B cell (primary cell): ENCODE measurements around the gene C16orf92. TPM values are rescaled to one million over a fixed set of nuclear protein-coding genes. Genes with fewer than 3 reads are reported as not detected.

Experiments
- ATAC-seq: fragments of 200-7000 bp; cut with Tn5 transposase; one replicate; pipeline ENCODE4 v1.10.0; 2021; ENCODE audit warnings: low read depth, mild to moderate bottlenecking, moderate number of reproducible peaks, moderate library complexity
- CTCF ChIA-PET: fragments of 350-600 bp; sonication (Branson Sonifier 250); formaldehyde crosslinking; loops from one replicate; lab custom pipeline; 2021; ENCODE audit warnings: antibody characterized with exemption, inconsistent platforms; lab: Charles Lee
- POLR2A ChIA-PET: fragments of 350-600 bp; sonication (Branson Sonifier 250); formaldehyde crosslinking; loops from one replicate; lab custom pipeline; 2021; ENCODE audit warnings: antibody characterized with exemption; lab: Charles Lee
- DNase-seq: peaks from one replicate; pipeline ENCODE4 v3.0.0; 2013
- H2AFZ ChIP-seq: 2 replicates; pipeline ENCODE4 v1.6.1; 2012; ENCODE audit warnings: mild to moderate bottlenecking, low read depth, low read length; ENCODE audit not compliant: insufficient read depth, poor library complexity, severe bottlenecking
- H3K27ac ChIP-seq, 2 donors: 1 replicate in 1 of 2; 2 replicates in 1 of 2; pipeline ENCODE4 v1.5.1; 2012 to 2013; ENCODE audit warnings: low read length in 2 of 2, mild to moderate bottlenecking in 2 of 2, moderate library complexity in 1 of 2
- H3K27me3 ChIP-seq, 4 experiments: fragments of 200-600 bp in 1 of 4; sonication (generic) in 1 of 4; replicated peaks in 1 of 4; 1 replicate in 2 of 4; 2 replicates in 2 of 4; pipeline versions ENCODE4 v1.6.1 to v1.7.0; 2013 to 2016; ENCODE audit warnings: low read length in 3 of 4, mild to moderate bottlenecking in 2 of 4, mixed read lengths in 1 of 4, moderate library complexity in 1 of 4; ENCODE audit not compliant: insufficient read depth in 4 of 4, control insufficient read depth in 3 of 4; ENCODE audit errors: control extremely low read depth in 1 of 4
- H3K36me3 ChIP-seq, 2 experiments: replicated peaks in 1 of 2; 1 replicate in 1 of 2; 2 replicates in 1 of 2; pipeline versions ENCODE4 v1.6.1 to v1.7.1; 2013; ENCODE audit warnings: low read length in 1 of 2; ENCODE audit not compliant: insufficient read depth in 2 of 2, control insufficient read depth in 1 of 2; ENCODE audit errors: control extremely low read depth in 1 of 2, extremely low read depth in 1 of 2
- H3K4me1 ChIP-seq, 2 donors: fragments of 200-600 bp in 1 of 2; sonication (generic) in 1 of 2; 1 replicate in 1 of 2; 2 replicates in 1 of 2; pipeline versions ENCODE4 v1.5.1 to v1.6.1; 2013 to 2017; ENCODE audit warnings: low read length in 2 of 2; ENCODE audit not compliant: control insufficient read depth in 2 of 2, insufficient read depth in 2 of 2
- H3K4me2 ChIP-seq: replicated peaks from 2 replicates; pipeline ENCODE3; 2012; ENCODE audit warnings: mild to moderate bottlenecking, low read depth, low read length; ENCODE audit not compliant: poor library complexity, severe bottlenecking
- H3K4me3 ChIP-seq, 5 experiments: fragments of 200-600 bp in 1 of 5; sonication (generic) in 1 of 5; 1 replicate in 3 of 5; 2 replicates in 2 of 5; pipeline versions ENCODE4 v1.5.1 to v1.7.0; 2011 to 2016; ENCODE audit warnings: low read length in 4 of 5, mild to moderate bottlenecking in 4 of 5, low read depth in 2 of 5, control low read depth in 1 of 5, moderate library complexity in 1 of 5; ENCODE audit not compliant: insufficient read depth in 1 of 5; ENCODE audit errors: control extremely low read depth in 1 of 5, extremely low read depth in 1 of 5
- H3K79me2 ChIP-seq: fragments of 200-600 bp; sonication (generic); one replicate; pipeline ENCODE4 v1.6.0; 2016; ENCODE audit warnings: low read length; ENCODE audit not compliant: control insufficient read depth, insufficient read depth
- H3K9ac ChIP-seq: fragments of 200-600 bp; sonication (generic); 2 replicates; pipeline ENCODE4 v1.6.1; 2017; ENCODE audit warnings: mild to moderate bottlenecking, low read length, moderate library complexity
- H3K9me3 ChIP-seq, 3 donors: one replicate each; pipeline versions ENCODE4 v1.6.1 to v1.7.1; 2013; ENCODE audit warnings: low read length in 2 of 3; ENCODE audit not compliant: control insufficient read depth in 2 of 3, insufficient read depth in 1 of 3; ENCODE audit errors: control extremely low read depth in 1 of 3
- H4K20me1 ChIP-seq: 2 replicates; pipeline ENCODE4 v1.6.0; 2012; ENCODE audit warnings: mild to moderate bottlenecking, low read length; ENCODE audit not compliant: insufficient read depth, control insufficient read depth, poor library complexity, severe bottlenecking
- H3K27ac Mint-ChIP-seq: one replicate; pipeline ENCODE4 v1.8.0; 2021; ENCODE audit warnings: mixed read lengths
- H3K27me3 Mint-ChIP-seq: one replicate; pipeline ENCODE4 v1.8.0; 2021; ENCODE audit warnings: mixed read lengths
- H3K4me1 Mint-ChIP-seq: one replicate; pipeline ENCODE4 v1.8.0; 2021; ENCODE audit warnings: mixed read lengths
- H3K4me3 Mint-ChIP-seq: one replicate; pipeline ENCODE4 v1.8.0; 2021; ENCODE audit warnings: mixed read lengths
- H3K9me3 Mint-ChIP-seq: one replicate; pipeline ENCODE4 v1.8.0; 2022; ENCODE audit warnings: mixed read lengths; ENCODE audit not compliant: insufficient read depth
- EZH2 ChIP-seq: IDR thresholded peaks from 2 replicates; pipeline ENCODE4 v1.6.1; 2012; ENCODE audit warnings: borderline replicate concordance, low read depth, mild to moderate bottlenecking, moderate library complexity, low read length; ENCODE audit not compliant: insufficient read depth, poor library complexity, severe bottlenecking
- WGBS: methylation state at CpG from one replicate; pipeline ENCODE4 v1.1.5; 2013; ENCODE audit warnings: missing lambda C conversion rate; ENCODE audit not compliant: insufficient coverage; 5-methylcytosine and 5-hydroxymethylcytosine counted together
- intact Hi-C: fragments of 100-400 bp; cut with micrococcal nuclease; formaldehyde crosslinking; loops from one replicate; pipeline ENCODE4 v1.10.0; 2022
- polyA plus RNA-seq: library from polyadenylated mRNA; depleted of rRNA; stranded (reverse); fragments of >200 nt; gene quantifications from 2 replicates; pipeline ENCODE4 v1.2.3, GENCODE V29; 2012
- total RNA-seq, 2 donors: library from RNA; stranded (reverse); fragments of 120-200 nt in 1 of 2; gene quantifications; 1 replicate in 1 of 2; 2 replicates in 1 of 2; pipeline versions ENCODE4 v1.2.3 to v1.2.4, GENCODE V29; 2013 to 2022
- TF ChIP-seq, protein P1 (sequence below): fragments of 200-600 bp; IDR thresholded peaks from one replicate; pipeline ENCODE4 v1.8.0; 2022; ENCODE audit warnings: antibody characterized with exemption, mild to moderate bottlenecking

The C16orf92 gene
- total and polyA plus RNA-seq, 2 donors (not counting 1 experiment from before 2014, with no cell fraction given), result not detected

DNA sequence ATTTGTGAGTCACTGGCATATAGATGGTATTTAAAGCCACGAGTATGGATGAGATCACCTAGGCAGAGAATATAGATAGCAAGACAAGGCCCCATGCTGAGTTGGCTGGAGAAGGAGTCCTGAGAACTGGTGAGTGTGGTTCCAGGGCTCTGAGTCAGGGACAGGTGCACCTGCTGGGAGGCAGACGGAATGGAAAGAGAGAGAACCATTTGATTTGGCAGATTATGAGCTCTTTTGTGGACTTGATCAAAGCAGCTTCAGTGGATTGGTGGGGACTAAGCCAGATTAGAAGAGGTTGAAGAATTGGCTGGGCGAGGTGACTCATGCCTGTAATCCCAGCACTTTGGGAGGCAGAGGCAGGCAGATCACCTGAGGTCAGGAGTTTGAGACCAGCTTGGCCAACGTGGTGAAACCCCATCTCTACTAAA is 4.3 kb upstream of the C16orf92 start:
- intact Hi-C loops, result no loop called here
- no peak for DNase-seq
- peaks cover 0 to 3% (median 0%) of the 10 kb centered on the region in 3 donors for H3K9me3 ChIP-seq
- no peak for ATAC-seq
- H3K9me3 Mint-ChIP-seq, result no peaks in the 10 kb centered on the region
- H3K27me3 ChIP-seq, result no peaks in the 10 kb centered on the region
- H3K27me3 Mint-ChIP-seq, result peaks cover 4% of the 10 kb centered on the region
- no peak overlapping the region for H3K4me3 Mint-ChIP-seq
- H2AFZ ChIP-seq, result no peak overlapping the region
- no peak overlapping the region for H3K27ac Mint-ChIP-seq
- 68% methylated on average over 3 of the region's 4 CpGs for WGBS
- ChIA-PET POLR2A (interaction anchor here (0.7 kb wide), 1 partner anchor 205 kb away, joined by 3 read pairs; no protein-coding TSS in a partner anchor), CTCF (interaction anchor here (0.9 to 3.8 kb wide), 5 partner anchors 13 to 327 kb away, joined by 3 to 18 read pairs (median 3); partner anchors contain the start of gene TLCD3B)
- TF ChIP-seq, protein P1, sequence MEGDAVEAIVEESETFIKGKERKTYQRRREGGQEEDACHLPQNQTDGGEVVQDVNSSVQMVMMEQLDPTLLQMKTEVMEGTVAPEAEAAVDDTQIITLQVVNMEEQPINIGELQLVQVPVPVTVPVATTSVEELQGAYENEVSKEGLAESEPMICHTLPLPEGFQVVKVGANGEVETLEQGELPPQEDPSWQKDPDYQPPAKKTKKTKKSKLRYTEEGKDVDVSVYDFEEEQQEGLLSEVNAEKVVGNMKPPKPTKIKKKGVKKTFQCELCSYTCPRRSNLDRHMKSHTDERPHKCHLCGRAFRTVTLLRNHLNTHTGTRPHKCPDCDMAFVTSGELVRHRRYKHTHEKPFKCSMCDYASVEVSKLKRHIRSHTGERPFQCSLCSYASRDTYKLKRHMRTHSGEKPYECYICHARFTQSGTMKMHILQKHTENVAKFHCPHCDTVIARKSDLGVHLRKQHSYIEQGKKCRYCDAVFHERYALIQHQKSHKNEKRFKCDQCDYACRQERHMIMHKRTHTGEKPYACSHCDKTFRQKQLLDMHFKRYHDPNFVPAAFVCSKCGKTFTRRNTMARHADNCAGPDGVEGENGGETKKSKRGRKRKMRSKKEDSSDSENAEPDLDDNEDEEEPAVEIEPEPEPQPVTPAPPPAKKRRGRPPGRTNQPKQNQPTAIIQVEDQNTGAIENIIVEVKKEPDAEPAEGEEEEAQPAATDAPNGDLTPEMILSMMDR, result no peak
- TF ChIP-seq EZH2, result no peak
- H3K4me2 ChIP-seq, result no peak overlapping the region
- H3K27ac ChIP-seq, result no peak overlapping the region
- no peak overlapping the region for H3K9ac ChIP-seq
- H3K36me3 ChIP-seq, result no peaks in the 10 kb centered on the region
- no peak overlapping the region for H3K4me3 ChIP-seq
- no peaks in the 10 kb centered on the region for H4K20me1 ChIP-seq
- H3K79me2 ChIP-seq, result no peaks in the 10 kb centered on the region
- peaks cover 6 to 11% of the 10 kb centered on the region in 2 donors for H3K4me1 ChIP-seq
- peaks cover 15% of the 10 kb centered on the region for H3K4me1 Mint-ChIP-seq

DNA sequence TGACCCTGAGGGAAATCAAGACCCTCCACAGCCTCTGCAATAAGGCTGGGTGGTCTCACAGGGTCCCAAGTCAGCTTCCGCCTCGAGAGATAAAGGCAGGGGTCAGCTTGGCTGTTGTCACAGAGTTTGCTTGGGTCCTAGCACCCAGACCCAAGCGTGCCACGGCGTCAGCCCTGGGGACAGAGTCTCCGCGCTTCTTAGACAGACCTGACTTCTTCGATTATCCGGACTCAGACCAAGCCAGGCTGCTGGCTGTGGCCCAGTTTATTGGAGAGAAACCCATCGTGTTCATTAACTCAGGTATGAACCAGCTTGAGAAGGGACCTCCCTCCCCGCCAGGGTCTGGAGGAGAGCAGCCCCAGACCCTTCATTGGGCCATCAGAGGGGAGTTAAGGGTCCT is 588 bp downstream of the C16orf92 start:
- TF ChIP-seq, protein P1, result no peak
- no peak for TF ChIP-seq EZH2

More for the DNA sequence above, 588 bp downstream of the C16orf92 start:
- H3K4me1 ChIP-seq, result peaks cover 6 to 11% of the 10 kb centered on the region in 2 donors
- H3K27me3 ChIP-seq, result peaks cover 0 to 16% (median 4%) of the 10 kb centered on the region in 4 experiments
- no peak overlapping the region for H3K27ac Mint-ChIP-seq
- H3K9me3 ChIP-seq, result peaks cover 0 to 3% (median 0%) of the 10 kb centered on the region in 3 donors
- no peak overlapping the region for H3K4me3 Mint-ChIP-seq
- peaks cover 15% of the 10 kb centered on the region for H3K4me1 Mint-ChIP-seq
- H3K9me3 Mint-ChIP-seq, result no peaks in the 10 kb centered on the region
- peaks cover 25% of the 10 kb centered on the region for H3K27me3 Mint-ChIP-seq
- H2AFZ ChIP-seq, result no peak overlapping the region
- no peaks in the 10 kb centered on the region for H4K20me1 ChIP-seq
- H3K4me2 ChIP-seq, result no peak overlapping the region
- H3K9ac ChIP-seq, result no peak overlapping the region
- POLR2A ChIA-PET, result interaction anchor here (0.6 kb wide), 1 partner anchor 12 kb away, joined by 3 read pairs; no protein-coding TSS in a partner anchor
- H3K27ac ChIP-seq, result no peak overlapping the region
- CTCF ChIA-PET, result interaction anchor here (1.2 to 1.8 kb wide), 2 partner anchors 8 to 323 kb away, joined by 5 to 6 read pairs; no protein-coding TSS in a partner anchor
- ATAC-seq, result no peak
- H3K79me2 ChIP-seq, result no peaks in the 10 kb centered on the region
- H3K4me3 ChIP-seq, result no peak overlapping the region
- no peaks in the 10 kb centered on the region for H3K36me3 ChIP-seq
- 92% methylated on average over 10 of the region's 11 CpGs for WGBS
- intact Hi-C loops, result no loop called here
- no peak for DNase-seq
